ENCODE results near the gene PRTG.

PRTG gene

DNA sequence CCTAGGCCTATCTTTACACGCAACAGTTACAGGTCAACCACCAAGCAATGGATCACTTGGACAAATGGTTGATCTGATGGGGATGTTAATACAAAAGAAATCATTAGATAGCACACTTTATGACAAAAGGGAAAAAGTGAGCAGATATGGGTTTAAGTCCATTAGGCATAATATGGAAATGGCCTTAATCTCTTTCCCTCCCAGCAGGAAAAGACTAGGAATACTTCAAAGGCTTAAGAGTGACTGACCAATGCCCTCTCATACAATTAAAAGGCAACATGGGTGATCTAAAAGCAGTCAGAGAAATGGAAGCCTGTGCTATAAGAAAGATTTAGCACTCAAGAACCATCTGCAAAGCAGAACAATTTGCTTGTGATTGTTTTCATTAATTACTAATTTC is 3.3 kb downstream of the PRTG start:
- no peak for TF ChIP-seq FOXP2 (optimal IDR thresholded peaks at IDR 0.05; ENCODE audit: borderline replicate concordance, extremely low read depth, extremely low read length, insufficient read depth)
- TF ChIP-seq SIN3A (IDR thresholded peaks at IDR 0.05; ENCODE audit: borderline replicate concordance, insufficient read depth, low read length): no peak
- no peak for TF ChIP-seq POLR2AphosphoS5 (IDR thresholded peaks at IDR 0.05; ENCODE audit: low read depth, low read length)
- no peak for TF ChIP-seq TAF1 (IDR thresholded peaks at IDR 0.05; ENCODE audit: borderline replicate concordance, insufficient read depth, low read length)
- TF ChIP-seq, protein P1, sequence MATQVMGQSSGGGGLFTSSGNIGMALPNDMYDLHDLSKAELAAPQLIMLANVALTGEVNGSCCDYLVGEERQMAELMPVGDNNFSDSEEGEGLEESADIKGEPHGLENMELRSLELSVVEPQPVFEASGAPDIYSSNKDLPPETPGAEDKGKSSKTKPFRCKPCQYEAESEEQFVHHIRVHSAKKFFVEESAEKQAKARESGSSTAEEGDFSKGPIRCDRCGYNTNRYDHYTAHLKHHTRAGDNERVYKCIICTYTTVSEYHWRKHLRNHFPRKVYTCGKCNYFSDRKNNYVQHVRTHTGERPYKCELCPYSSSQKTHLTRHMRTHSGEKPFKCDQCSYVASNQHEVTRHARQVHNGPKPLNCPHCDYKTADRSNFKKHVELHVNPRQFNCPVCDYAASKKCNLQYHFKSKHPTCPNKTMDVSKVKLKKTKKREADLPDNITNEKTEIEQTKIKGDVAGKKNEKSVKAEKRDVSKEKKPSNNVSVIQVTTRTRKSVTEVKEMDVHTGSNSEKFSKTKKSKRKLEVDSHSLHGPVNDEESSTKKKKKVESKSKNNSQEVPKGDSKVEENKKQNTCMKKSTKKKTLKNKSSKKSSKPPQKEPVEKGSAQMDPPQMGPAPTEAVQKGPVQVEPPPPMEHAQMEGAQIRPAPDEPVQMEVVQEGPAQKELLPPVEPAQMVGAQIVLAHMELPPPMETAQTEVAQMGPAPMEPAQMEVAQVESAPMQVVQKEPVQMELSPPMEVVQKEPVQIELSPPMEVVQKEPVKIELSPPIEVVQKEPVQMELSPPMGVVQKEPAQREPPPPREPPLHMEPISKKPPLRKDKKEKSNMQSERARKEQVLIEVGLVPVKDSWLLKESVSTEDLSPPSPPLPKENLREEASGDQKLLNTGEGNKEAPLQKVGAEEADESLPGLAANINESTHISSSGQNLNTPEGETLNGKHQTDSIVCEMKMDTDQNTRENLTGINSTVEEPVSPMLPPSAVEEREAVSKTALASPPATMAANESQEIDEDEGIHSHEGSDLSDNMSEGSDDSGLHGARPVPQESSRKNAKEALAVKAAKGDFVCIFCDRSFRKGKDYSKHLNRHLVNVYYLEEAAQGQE (IDR thresholded peaks at IDR 0.05; ENCODE audit: insufficient read depth in 1 of 2, low read depth in 2 of 2, low read length in 2 of 2): no peak

DNA sequence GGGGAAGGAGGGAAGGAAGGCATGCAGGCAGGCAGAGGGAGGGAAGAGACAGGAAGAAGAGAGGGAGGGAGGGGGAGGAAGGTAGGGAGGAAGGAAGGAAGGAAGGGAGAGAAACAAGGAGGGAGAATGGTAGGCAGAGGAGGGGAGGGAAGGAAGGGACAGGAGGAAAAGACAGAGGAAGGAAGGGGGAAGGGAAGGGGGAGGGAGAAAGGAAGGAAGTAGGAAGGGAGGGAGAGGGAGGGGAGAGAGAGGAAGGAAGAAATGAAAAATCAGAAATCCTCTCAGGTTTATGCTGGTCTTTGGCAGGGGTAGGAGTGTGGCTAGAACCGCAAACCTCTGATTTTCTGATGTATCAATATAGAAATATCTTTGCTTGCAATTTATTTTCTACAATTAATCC is 4.2 kb downstream of the PRTG start:
- no peak for TF ChIP-seq SIN3A (IDR thresholded peaks at IDR 0.05; ENCODE audit: borderline replicate concordance, insufficient read depth, low read length)
- TF ChIP-seq FOXP2 (optimal IDR thresholded peaks at IDR 0.05; ENCODE audit: borderline replicate concordance, extremely low read depth, extremely low read length, insufficient read depth): no peak
- no peak for TF ChIP-seq TAF1 (IDR thresholded peaks at IDR 0.05; ENCODE audit: borderline replicate concordance, insufficient read depth, low read length)
- TF ChIP-seq, protein P1 (IDR thresholded peaks at IDR 0.05; ENCODE audit: insufficient read depth in 1 of 2, low read depth in 2 of 2, low read length in 2 of 2): no peak
- TF ChIP-seq POLR2AphosphoS5 (IDR thresholded peaks at IDR 0.05; ENCODE audit: low read depth, low read length): no peak

DNA sequence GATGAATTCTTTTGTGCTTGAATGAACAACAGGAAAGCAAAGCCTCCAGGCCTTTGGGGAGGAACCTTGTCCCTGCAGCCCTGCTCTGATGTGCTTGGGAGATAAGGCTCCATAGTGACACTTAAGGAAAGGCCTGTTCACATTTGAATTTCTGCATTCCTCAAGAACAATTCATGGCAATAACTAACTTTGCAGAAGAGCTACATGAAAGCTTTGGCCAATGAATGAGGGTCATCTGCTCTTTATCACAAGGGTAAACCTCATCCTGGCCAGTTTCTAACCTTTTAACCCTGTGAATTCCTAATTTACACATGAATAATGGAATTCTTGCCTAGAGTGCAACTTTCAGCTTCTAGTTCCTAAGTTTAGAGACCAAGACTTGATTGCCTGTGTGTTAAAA is 5.6 kb downstream of the PRTG start:
- no peak for TF ChIP-seq SIN3A (IDR thresholded peaks at IDR 0.05; ENCODE audit: borderline replicate concordance, insufficient read depth, low read length)
- no peak for TF ChIP-seq TAF1 (IDR thresholded peaks at IDR 0.05; ENCODE audit: borderline replicate concordance, insufficient read depth, low read length)
- TF ChIP-seq POLR2AphosphoS5 (IDR thresholded peaks at IDR 0.05; ENCODE audit: low read depth, low read length): no peak
- no peak for TF ChIP-seq FOXP2 (optimal IDR thresholded peaks at IDR 0.05; ENCODE audit: borderline replicate concordance, extremely low read depth, extremely low read length, insufficient read depth)
- TF ChIP-seq, protein P1 (IDR thresholded peaks at IDR 0.05; ENCODE audit: insufficient read depth in 1 of 2, low read depth in 2 of 2, low read length in 2 of 2): no peak

DNA sequence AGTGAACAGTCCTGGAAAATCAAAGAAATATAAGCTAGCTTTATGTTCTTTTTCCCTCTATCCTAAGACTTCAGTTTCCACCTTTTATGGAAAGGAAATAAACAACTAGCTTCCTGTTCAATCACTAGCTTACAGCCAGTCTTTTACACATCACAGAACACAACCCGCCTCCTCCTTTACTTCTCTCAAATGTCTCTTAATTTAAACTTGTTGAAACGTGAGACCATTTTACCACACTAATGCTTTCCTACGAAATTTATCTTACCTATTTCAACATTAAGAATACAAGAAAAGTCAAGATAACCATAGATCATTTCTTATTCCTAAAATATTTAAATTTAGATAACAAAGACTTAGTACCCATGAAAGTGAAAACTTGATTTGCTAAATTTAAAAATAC is 6.2 kb downstream of the PRTG start:
- TF ChIP-seq POLR2AphosphoS5 (IDR thresholded peaks at IDR 0.05; ENCODE audit: low read depth, low read length): no peak
- TF ChIP-seq FOXP2 (optimal IDR thresholded peaks at IDR 0.05; ENCODE audit: borderline replicate concordance, extremely low read depth, extremely low read length, insufficient read depth): no peak
- no peak for TF ChIP-seq SIN3A (IDR thresholded peaks at IDR 0.05; ENCODE audit: borderline replicate concordance, insufficient read depth, low read length)
- TF ChIP-seq TAF1 (IDR thresholded peaks at IDR 0.05; ENCODE audit: borderline replicate concordance, insufficient read depth, low read length): no peak
- TF ChIP-seq, protein P1 (IDR thresholded peaks at IDR 0.05; ENCODE audit: insufficient read depth in 1 of 2, low read depth in 2 of 2, low read length in 2 of 2): no peak

DNA sequence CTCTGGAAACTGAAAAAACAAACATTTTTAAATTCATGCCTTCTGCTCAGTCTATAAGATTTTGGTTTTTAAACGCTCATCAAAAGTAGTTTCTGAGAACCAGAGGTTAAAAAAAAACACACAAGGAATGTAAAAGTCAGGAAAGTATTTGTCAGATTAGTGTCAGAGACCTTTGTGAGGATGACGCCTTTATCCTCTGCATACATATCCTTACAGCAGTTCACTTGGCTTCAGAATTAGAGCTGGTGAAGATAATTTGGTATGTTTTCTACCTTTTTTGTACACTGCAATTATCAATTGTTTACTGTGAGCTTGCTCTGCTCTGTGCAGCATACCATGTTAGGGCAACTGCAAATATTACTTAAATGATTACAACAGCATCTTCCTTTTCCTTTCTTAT is 8.3 kb downstream of the PRTG start:
- TF ChIP-seq SIN3A (IDR thresholded peaks at IDR 0.05; ENCODE audit: borderline replicate concordance, insufficient read depth, low read length): no peak
- no peak for TF ChIP-seq TAF1 (IDR thresholded peaks at IDR 0.05; ENCODE audit: borderline replicate concordance, insufficient read depth, low read length)
- TF ChIP-seq, protein P1 (IDR thresholded peaks at IDR 0.05; ENCODE audit: insufficient read depth in 1 of 2, low read depth in 2 of 2, low read length in 2 of 2): no peak
- no peak for TF ChIP-seq POLR2AphosphoS5 (IDR thresholded peaks at IDR 0.05; ENCODE audit: low read depth, low read length)
- TF ChIP-seq FOXP2 (optimal IDR thresholded peaks at IDR 0.05; ENCODE audit: borderline replicate concordance, extremely low read depth, extremely low read length, insufficient read depth): no peak
